ENCODE data around the gene KLC1. TPM values are rescaled to one million over a fixed set of nuclear protein-coding genes. Genes with fewer than 3 reads are reported as not detected.
"Not testable (repeated sequence)": the region's sequence is repeated elsewhere in the genome, so short reads cannot be mapped to it uniquely, and the experiment has no call there.

Gene KLC1
- total and polyA plus RNA-seq, 11 donors = 127 to 241 (median 158) TPM

DNA sequence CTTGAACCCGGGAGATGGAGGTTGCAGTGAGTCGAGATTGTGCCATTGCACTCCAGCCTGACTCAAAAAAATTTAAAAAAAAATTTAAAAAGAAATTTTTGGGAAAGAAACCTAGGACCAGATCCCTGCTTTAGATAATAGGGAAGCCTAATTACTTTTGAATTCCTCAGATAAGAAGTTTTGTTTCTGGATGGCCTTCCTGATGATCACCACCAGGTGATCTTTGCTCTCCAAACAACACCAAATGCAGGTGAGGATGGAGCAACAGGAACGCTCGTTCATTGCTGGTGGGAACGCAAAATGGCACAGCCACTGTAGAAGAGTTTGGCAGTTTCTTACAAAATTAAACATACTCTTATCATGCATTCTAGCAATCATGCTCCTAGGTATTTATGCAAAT lies 28.5 kb upstream of the KLC1 start:
- Histone ChIP-seq H3K27ac (no peak overlapping the region), H3K4me3 (no peak overlapping the region), H3K9me3 (no peaks in the 10 kb centered on the region), H3K4me1 (peaks cover 0 to 13% (median 2%) of the 10 kb centered on the region in 12 donors), H3K36me3 (no peaks in the 10 kb centered on the region), H3K27me3 (no peaks in the 10 kb centered on the region)
- 95 to 96% (median 96%) methylated on average over 5 of the region's 5 CpGs for WGBS, 4 donors
- ATAC-seq (no peak), DNase-seq (no peak)
- intact Hi-C loops (cut with DNase I) = no loop called here
- TF ChIP-seq, protein P1, sequence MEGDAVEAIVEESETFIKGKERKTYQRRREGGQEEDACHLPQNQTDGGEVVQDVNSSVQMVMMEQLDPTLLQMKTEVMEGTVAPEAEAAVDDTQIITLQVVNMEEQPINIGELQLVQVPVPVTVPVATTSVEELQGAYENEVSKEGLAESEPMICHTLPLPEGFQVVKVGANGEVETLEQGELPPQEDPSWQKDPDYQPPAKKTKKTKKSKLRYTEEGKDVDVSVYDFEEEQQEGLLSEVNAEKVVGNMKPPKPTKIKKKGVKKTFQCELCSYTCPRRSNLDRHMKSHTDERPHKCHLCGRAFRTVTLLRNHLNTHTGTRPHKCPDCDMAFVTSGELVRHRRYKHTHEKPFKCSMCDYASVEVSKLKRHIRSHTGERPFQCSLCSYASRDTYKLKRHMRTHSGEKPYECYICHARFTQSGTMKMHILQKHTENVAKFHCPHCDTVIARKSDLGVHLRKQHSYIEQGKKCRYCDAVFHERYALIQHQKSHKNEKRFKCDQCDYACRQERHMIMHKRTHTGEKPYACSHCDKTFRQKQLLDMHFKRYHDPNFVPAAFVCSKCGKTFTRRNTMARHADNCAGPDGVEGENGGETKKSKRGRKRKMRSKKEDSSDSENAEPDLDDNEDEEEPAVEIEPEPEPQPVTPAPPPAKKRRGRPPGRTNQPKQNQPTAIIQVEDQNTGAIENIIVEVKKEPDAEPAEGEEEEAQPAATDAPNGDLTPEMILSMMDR (IDR thresholded peaks at IDR 0.05) = no peak
- no peak for TF ChIP-seq POLR2A (IDR thresholded peaks at IDR 0.05)

DNA sequence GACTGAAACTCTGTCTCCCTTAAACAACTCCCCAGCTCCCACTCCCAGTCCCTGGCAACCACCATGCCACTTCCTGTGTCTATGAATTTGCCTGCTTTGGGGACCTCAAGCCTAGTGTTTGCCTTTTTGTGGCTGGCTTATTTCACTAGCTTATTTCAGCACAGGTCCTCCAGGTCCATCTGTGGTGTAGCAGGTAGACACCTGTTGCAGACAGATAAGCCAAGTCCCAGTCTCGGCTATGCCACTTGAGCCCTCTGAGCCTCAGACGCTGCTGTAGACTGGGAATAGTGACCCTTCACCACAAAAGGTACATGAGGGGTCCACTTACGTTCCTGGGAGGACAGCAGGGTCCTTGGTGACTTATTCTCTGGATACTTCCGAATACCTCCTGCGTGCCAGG lies 24.4 kb upstream of the KLC1 start:
- Histone ChIP-seq H3K4me1 (peaks cover 0 to 27% (median 20%) of the 10 kb centered on the region in 12 donors), H3K9me3 (no peaks in the 10 kb centered on the region), H3K27ac (no peak overlapping the region), H3K27me3 (no peaks in the 10 kb centered on the region), H3K36me3 (no peaks in the 10 kb centered on the region), H3K4me3 (no peak overlapping the region)
- intact Hi-C loops (cut with DNase I) = no loop called here
- ATAC-seq (no peak), DNase-seq (no peak)
- 92 to 100% (median 97%) methylated on average over 5 of the region's 5 CpGs for WGBS, 4 donors
- TF ChIP-seq, protein P1 (IDR thresholded peaks at IDR 0.05) = no peak
- no peak for TF ChIP-seq POLR2A (IDR thresholded peaks at IDR 0.05)

DNA sequence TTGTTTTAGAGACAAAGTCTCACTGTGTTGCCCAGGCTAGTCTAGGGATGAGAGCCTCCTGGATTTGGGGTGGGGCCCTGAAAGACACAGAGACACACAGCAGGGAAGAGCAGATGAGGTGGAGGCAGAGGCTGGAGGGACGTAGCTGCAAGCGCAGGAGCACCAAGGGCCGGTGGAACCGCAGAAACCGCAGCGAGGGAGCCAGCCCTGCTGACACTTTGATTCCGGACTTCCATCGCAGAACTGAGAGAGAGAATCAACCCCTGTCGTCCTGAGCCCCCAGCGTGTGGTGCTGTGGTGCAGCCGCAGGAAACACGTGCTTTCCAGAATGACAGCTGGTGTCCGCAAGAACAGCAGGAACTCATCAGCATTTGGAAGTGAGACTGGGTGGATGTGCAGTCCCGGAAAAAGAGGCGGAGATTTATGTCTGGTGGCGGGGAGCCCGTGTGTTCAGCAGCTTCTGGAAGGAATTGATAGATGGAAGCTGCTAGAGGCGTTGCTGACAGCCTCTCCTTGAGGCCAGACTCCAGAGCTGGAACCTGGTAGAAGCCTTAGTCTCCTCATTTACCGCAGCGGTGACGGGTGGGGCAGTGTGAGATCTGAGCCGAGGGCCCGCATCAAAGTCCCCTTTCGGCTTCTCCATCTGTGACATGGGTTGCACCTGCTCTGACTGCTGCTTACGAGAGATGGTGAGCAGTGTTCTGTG lies 21.9 kb upstream of the KLC1 start:
- 5 to 8% (median 6%) methylated on average over 22 to 25 of the region's 25 CpGs for WGBS, 4 donors
- TF ChIP-seq, protein P1 (IDR thresholded peaks at IDR 0.05) = peak in 10 of 12 donors; percentile 6 to 59 (median 28)
- no peak for TF ChIP-seq POLR2A (IDR thresholded peaks at IDR 0.05)
- peak overlapping the region in 6 of 12 donors; percentile 3 to 59 (median 40) for H3K27ac ChIP-seq
- ATAC-seq (peak; percentile 83 to 94 (median 92)), DNase-seq (peak; percentile 83 to 88 (median 84))
- H3K4me3 ChIP-seq = peak overlapping the region in 9 of 12 donors; percentile 17 to 43 (median 33)
- intact Hi-C loops (cut with DNase I) = no loop called here
- peaks cover 0 to 27% (median 20%) of the 10 kb centered on the region in 12 donors for H3K4me1 ChIP-seq
- H3K36me3 ChIP-seq = no peaks in the 10 kb centered on the region
- H3K9me3 ChIP-seq = peaks cover 0 to 14% (median 9%) of the 10 kb centered on the region in 12 donors
- no peaks in the 10 kb centered on the region for H3K27me3 ChIP-seq

DNA sequence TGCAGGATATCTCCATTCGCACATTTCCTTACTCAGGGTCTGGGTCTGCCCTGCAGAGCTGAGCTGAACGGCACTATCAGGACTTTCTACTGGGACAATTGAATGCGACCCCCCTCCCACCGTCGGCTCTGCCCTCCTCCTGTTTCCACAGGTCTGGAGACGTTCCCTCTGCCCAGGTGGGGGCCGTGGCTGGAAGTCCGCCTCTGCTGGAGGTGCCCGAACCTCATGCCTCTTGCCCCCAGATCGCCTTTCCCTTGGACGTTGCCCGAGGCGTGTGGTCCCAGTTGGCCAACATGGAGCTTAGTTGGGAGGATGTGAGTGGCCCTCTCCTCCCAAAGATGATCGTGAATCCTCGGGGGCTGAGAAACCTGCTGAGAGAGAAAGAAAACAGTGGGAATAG lies 21.2 kb upstream of the KLC1 start:
- DNase-seq (no peak), ATAC-seq (peak in 2 of 4 donors; percentile 2 to 5)
- Histone ChIP-seq H3K27ac (peak overlapping the region in 1 of 12 donors; percentile 38), H3K4me1 (peaks cover 0 to 27% (median 20%) of the 10 kb centered on the region in 12 donors), H3K36me3 (no peaks in the 10 kb centered on the region), H3K9me3 (peaks cover 0 to 14% (median 9%) of the 10 kb centered on the region in 12 donors), H3K27me3 (no peaks in the 10 kb centered on the region), H3K4me3 (peak overlapping the region in 9 of 12 donors; percentile 17 to 43 (median 33))
- intact Hi-C loops (cut with DNase I) = no loop called here
- TF ChIP-seq, protein P1 (IDR thresholded peaks at IDR 0.05) = no peak
- TF ChIP-seq POLR2A (IDR thresholded peaks at IDR 0.05) = no peak
- 19 to 30% (median 25%) methylated on average over 14 to 15 of the region's 15 CpGs for WGBS, 4 donors

DNA sequence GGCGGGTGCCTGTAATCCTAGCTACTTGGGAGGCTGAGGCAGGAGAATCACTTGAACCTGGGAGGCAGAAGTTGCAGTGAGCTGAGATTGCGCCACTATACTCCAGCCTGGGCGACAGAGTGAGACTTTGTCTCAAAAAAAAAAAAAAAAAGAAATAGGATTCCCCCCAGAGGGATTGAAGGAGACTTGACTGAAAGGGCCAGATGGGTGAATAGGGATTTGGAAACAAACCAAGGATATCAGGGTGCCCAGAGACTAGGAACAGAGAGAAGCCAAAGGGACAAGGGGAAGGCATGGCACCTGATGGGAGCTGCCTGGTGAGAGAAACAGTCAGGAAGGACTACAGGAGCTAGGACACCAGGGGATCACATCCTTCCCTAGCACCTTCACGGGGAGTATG lies 19.9 kb upstream of the KLC1 start:
- H3K27me3 ChIP-seq; H3K4me3 ChIP-seq; intact Hi-C loops (cut with DNase I); DNase-seq; ATAC-seq; H3K27ac ChIP-seq; H3K36me3 ChIP-seq: not testable (repeated sequence)
- Histone ChIP-seq H3K4me1 (peaks cover 0 to 27% (median 20%) of the 10 kb centered on the region in 12 donors), H3K9me3 (peaks cover 0 to 14% (median 9%) of the 10 kb centered on the region in 12 donors)
- WGBS, 4 donors = 89 to 98% (median 93%) methylated on average over 4 of the region's 4 CpGs

Measured in heart left ventricle (tissue), 16 donors.